Thyroid gland (tissue), 4 donors: ENCODE data around the gene SESN1.

Source experiments
- CTCF ChIP-seq, 6 experiments: fragments of 200-600 bp in 3 of 6; fragments of 450-650 bp in 3 of 6; sonication (generic) in 3 of 6; IDR thresholded peaks; one replicate each; pipeline ENCODE4 v1.5.1; 2016 to 2019; ENCODE audit warnings: antibody characterized with exemption in 6 of 6, mild to moderate bottlenecking in 2 of 6, inconsistent platforms in 1 of 6, moderate library complexity in 1 of 6
- POLR2A ChIP-seq, 2 donors: fragments of 450-650 bp; IDR thresholded peaks; one replicate each; pipeline ENCODE4 v1.6.1; 2017; ENCODE audit warnings: antibody characterized with exemption in 2 of 2, mild to moderate bottlenecking in 2 of 2, moderate library complexity in 1 of 2

- no peak for TF ChIP-seq POLR2A (IDR thresholded peaks at IDR 0.05)
- no peak for TF ChIP-seq CTCF (IDR thresholded peaks at IDR 0.05)
These were observed 1.6 kb upstream of the SESN1 start for GRCh38 chr6:109096208-109096607.
